ENCODE measurements around the gene TIGD6.

Gene TIGD6

DNA sequence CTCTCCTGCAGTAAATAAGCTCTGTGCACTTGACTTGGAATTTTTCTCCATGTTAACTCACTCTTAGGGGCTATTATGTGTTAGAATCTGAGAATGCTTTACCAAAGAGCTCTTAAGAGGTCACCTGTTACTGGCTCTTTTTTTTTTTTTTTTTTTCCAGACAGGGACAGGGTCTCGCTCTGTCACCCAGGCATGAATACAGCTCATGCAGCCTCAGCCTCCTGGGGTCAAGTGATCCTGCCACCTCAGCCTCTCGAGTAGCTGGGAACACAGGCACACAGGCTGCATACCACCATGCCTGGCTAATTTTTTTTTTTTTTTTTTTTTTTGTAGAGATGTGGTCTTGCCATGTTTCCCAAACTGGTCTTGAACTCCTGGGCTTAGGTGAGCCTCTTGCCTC is 22.2 kb upstream of the TIGD6 start:
- Mint-ChIP-seq H3K9me3 (no peaks in the 10 kb centered on the region), H3K4me1 (peaks cover 10% of the 10 kb centered on the region), H3K36me3 (ENCODE audit: low read depth) (peaks cover 75% of the 10 kb centered on the region), H3K27me3 (ENCODE audit: low read depth) (no peaks in the 10 kb centered on the region), H3K4me3 (no peak overlapping the region), H3K27ac (peak overlapping the region in 2 of 3 experiments; percentile 77 to 92)
- TF ChIP-seq CTCF (IDR thresholded peaks at IDR 0.05; ENCODE audit: unreplicated experiment in 3 of 3), result no peak

- H3K4me3 Mint-ChIP-seq, result no peak overlapping the region
- H3K4me1 Mint-ChIP-seq, result peaks cover 10% of the 10 kb centered on the region
- H3K27me3 Mint-ChIP-seq (ENCODE audit: low read depth), result no peaks in the 10 kb centered on the region
- H3K9me3 Mint-ChIP-seq, result no peaks in the 10 kb centered on the region
- no peak for TF ChIP-seq CTCF (IDR thresholded peaks at IDR 0.05; ENCODE audit: unreplicated experiment in 3 of 3)
- peak overlapping the region; percentile 41 to 92 (median 77) for H3K27ac Mint-ChIP-seq
- peaks cover 80% of the 10 kb centered on the region for H3K36me3 Mint-ChIP-seq (ENCODE audit: low read depth)
Measured at GRCh38 chr5:150022158-150022531, 21.7 kb upstream of the TIGD6 start.

- Mint-ChIP-seq H3K9me3 (peaks cover 4% of the 10 kb centered on the region), H3K4me1 (peaks cover 10% of the 10 kb centered on the region), H3K27me3 (ENCODE audit: low read depth) (no peaks in the 10 kb centered on the region), H3K27ac (peak overlapping the region; percentile 46 to 92 (median 77)), H3K36me3 (ENCODE audit: low read depth) (peaks cover 81% of the 10 kb centered on the region), H3K4me3 (no peak overlapping the region)
- no peak for TF ChIP-seq CTCF (IDR thresholded peaks at IDR 0.05; ENCODE audit: unreplicated experiment in 3 of 3)
Measured at GRCh38 chr5:150021491-150022157, 21.2 kb upstream of the TIGD6 start.

DNA sequence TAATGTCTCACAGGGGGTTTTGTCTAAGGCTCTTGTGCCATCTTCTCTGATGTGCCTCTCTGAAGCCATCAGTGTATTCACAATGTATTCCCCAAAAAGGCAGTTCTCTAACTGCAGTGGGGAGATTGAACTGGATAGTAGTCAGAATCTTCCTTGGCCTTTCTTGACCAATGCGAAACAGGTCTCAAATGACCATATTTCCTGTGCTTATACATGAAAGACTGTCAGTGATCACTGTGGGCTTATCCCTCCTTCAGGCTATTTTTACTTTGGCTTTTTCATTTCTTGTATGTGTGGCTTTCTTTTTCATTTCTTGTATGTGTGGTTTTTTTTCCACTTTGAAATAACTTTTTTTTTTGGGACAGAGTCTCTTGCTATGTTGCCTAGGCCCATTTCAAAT is 19.8 kb upstream of the TIGD6 start:
- H3K4me1 Mint-ChIP-seq, result peaks cover 10% of the 10 kb centered on the region
- peaks cover 14% of the 10 kb centered on the region for H3K9me3 Mint-ChIP-seq
- H3K36me3 Mint-ChIP-seq (ENCODE audit: low read depth), result peaks cover 81% of the 10 kb centered on the region
- no peak overlapping the region for H3K27ac Mint-ChIP-seq
- TF ChIP-seq CTCF (IDR thresholded peaks at IDR 0.05; ENCODE audit: unreplicated experiment in 3 of 3), result no peak
- no peak overlapping the region for H3K4me3 Mint-ChIP-seq
- no peaks in the 10 kb centered on the region for H3K27me3 Mint-ChIP-seq (ENCODE audit: low read depth)

DNA sequence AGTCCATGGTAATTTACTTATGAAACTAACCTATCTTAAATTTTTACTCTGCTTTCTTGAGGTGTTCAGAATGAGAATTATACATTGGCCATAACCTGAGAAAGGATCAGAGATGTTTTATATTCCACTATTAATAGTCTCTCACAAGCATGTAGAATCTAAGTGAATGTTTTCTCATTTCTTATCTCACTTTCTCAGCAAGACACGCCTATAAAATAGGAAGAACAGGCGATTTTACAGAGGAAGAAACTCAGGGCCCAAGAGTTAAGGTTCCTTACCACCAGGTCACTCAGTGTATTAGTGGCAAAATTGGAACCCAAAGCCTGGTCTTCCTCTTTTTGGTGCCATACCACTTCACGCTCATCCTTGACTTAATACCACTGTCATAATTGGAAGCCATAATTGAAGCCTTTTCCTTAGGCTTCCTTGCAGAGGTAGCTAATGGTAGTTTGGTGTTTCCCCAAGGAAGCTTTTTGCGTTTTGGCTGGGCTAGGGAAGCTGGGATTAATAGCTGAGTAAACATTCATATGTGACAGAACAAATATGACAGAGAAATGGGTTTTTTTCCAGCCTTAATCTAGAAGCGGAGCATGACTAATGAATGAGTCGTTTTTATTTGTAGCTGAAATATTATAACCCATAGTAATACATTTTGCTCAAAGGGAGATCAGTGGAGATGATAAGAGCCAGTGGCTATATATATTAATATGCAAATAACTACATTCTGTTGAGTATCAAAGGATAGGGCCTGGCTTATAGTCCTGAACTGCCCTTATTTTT is 17.0 kb upstream of the TIGD6 start:
- H3K27me3 Mint-ChIP-seq (ENCODE audit: low read depth), result no peaks in the 10 kb centered on the region
- no peak overlapping the region for H3K4me3 Mint-ChIP-seq
- no peak for TF ChIP-seq CTCF (IDR thresholded peaks at IDR 0.05; ENCODE audit: unreplicated experiment in 3 of 3)
- H3K27ac Mint-ChIP-seq, result no peak overlapping the region
- peaks cover 96% of the 10 kb centered on the region for H3K36me3 Mint-ChIP-seq (ENCODE audit: low read depth)
- H3K4me1 Mint-ChIP-seq, result peaks cover 9% of the 10 kb centered on the region
- peaks cover 24% of the 10 kb centered on the region for H3K9me3 Mint-ChIP-seq

Data from nephron (organoid).